Measurements from ENCODE around the gene TYW3.
"Not testable (repeated sequence)": the region's sequence is repeated elsewhere in the genome, so short reads cannot be mapped to it uniquely, and the experiment has no call there.

DNA sequence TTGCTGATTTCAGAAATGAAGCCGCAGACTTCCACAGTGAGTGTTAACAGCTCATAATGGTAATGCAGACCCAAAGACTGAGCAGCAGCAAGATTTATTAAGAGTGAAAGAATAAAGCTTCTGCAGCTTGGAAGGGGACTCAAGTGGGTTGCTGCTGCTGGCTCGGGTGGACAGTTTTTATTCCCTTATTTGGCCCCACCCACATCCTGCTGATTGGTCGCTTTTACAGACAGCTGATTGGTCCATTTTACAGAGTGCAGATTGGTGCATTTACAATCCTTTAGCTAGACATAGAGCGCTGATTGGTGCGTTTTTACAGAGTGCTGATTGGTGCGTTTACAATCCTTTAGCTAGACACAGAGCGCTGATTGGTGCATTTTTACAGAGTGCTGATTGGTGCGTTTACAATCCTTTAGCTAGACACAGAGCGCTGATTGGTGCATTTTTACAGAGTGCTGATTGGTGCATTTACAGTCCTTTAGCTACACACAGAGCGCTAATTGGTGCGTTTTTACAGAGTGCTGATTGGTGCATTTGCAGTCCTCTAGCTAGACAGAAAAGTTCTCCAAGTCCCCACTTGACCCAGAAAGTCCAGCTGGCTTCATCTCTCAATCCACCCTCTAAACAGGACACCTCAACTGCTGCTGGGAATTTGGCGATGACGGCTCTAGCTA is 7.5 kb downstream of the TYW3 start:
- TF ChIP-seq, protein P1, sequence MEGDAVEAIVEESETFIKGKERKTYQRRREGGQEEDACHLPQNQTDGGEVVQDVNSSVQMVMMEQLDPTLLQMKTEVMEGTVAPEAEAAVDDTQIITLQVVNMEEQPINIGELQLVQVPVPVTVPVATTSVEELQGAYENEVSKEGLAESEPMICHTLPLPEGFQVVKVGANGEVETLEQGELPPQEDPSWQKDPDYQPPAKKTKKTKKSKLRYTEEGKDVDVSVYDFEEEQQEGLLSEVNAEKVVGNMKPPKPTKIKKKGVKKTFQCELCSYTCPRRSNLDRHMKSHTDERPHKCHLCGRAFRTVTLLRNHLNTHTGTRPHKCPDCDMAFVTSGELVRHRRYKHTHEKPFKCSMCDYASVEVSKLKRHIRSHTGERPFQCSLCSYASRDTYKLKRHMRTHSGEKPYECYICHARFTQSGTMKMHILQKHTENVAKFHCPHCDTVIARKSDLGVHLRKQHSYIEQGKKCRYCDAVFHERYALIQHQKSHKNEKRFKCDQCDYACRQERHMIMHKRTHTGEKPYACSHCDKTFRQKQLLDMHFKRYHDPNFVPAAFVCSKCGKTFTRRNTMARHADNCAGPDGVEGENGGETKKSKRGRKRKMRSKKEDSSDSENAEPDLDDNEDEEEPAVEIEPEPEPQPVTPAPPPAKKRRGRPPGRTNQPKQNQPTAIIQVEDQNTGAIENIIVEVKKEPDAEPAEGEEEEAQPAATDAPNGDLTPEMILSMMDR (IDR thresholded peaks at IDR 0.05): not testable (repeated sequence)
- TF ChIP-seq POLR2A (IDR thresholded peaks at IDR 0.05); POLR2AphosphoS5 (IDR thresholded peaks at IDR 0.05; ENCODE audit: insufficient read depth in 1 of 2, low read depth in 1 of 2): not testable (repeated sequence)
